NCI-H2029 treated with DMSO at 0.1 percent for 48 hours (cell line): ENCODE data around the gene PCDH15.

Experiments
- DNase-seq: peaks from one replicate; lab custom pipeline; 2025; lab: John Stamatoyannopoulos, UW

Gene PCDH15

DNA sequence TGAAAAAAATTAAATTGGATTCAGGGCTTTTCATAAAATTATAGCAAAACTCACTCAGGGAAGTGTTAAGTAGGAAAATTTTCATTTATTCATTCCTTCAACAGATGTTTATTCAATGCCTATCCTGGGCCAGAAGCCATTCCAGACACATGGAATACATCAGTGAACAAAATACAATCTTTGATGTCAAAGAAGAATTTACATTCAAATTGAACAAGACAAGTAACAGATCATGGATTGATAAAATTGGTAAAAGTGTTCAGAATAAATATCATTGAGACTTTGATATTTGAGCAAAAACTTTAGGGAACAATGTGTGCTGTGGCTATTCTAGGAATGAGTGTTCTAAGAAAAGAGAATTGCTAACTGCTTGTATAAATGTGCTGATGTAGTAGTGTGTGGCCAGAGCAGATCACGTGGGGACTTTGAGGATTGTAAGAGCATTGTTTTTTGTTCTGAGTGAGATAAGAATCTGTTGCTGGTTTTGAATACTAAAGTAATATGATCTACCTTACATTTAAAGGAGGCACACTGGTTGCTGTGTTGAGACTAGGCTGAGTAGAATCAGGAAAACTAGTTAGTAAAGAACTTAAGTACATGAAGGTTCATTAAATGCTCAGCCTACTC is 957.2 kb downstream of the PCDH15 start:
- DNase-seq: no peak

DNA sequence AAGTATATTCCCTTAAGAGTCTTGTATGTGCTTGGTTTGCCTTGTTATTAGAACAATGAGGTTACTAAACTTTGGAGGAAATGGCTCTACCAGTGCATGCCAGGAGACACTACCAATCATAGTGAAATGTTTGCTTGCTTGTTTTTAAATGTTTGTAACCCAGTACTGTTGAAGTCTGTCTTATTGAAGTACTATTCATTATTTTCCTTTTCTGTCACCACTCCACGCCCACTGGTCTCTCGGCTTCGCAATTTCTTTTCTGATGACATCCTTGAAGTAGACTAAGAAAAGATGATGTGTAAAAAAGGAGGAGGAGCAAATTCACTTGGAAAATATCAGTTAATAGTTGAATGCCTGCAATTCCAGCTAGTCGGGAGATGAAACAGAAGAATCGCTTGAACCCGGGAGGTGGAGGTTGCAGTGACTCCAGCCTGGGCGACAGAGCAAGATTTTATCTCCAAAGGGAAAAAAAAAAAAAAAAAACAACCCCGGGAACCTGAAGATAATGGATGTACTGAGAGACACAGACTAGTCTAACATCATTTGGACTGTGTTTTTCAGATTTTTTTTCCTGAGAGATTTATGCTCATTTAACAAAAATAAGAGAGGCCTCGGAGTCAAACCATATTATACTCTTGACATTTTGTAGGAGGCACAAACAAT is 959.4 kb downstream of the PCDH15 start:
- no peak for DNase-seq

DNA sequence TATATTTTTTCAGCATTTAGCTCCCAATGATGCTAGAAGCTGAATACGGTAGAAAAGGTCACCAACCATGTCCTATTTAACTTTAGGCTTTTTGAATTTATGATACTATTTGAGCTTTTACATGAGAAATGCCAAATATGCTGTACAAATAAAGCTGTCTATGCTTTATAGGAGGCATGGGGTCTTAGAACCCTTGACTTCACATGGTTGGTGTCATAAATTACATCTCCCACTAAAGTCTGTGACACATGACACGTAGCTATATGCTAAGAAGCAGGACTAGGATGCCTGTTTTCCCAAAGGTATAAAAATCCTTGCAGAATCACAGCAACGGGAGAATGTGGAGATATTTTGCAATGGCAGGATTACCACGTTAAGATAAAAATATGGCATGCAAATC is 960.4 kb downstream of the PCDH15 start:
- DNase-seq: no peak

DNA sequence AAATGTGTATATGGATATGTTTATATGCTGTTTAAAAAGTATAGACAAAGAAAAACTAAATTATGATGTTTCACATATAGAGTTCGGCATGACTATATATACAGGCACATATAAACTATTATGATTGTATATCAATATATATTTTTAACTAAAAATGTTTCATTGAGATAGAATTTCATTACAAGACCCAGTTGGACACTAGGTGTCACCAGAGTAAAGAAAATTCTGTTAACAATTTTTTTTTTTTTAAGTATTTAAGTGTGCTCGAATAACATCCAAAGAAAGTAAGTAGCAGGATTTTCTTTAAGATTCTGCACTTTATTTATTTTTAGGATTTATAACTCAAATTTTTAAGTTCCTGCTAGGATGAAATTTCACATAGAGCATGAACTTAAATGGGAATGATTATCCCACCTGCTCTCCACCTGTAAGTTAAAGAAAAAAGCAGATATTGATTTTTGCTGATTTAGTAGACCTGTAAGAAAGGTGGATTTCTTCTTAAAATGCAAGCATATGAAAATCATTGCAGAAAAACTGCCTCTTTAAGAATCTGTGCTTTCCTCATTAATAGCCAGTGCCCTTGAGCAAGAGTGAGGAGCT is 961.5 kb downstream of the PCDH15 start:
- DNase-seq: no peak

DNA sequence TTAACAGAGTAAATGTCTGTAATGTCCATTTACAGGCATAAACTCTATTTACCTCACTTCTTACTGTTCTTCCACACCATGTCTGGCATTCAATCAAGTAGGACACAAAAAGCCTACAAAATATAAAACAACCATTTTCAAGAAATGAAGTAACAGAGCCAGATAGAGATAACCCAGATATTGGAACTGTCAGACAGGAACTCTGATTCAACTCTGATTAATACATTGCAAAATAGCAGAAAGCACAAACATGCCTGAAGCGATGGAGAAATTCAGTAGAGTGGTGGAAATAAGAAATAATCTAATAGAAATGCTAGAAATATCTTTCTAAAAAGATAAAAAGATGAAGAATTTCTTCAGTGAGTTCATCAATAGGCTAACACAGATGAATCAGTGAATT is 964.4 kb downstream of the PCDH15 start:
- no peak for DNase-seq

DNA sequence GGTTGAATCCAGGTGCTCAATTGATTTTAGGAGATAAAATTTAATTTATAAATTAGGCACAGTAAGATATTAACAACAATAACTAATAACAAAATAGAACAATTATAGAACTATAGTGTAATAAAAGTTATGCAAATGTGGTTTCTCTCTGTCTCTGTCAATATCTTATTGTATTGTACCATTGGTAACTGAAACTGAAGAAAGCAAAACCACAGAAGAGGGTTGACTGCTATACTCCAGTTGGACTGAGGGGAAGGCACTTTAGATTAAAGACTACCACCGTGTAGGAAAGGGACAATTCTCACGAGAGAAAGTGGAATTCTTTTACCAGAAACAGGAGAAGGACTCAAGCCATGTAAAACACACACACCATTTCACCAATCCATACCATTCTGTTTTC is 967.1 kb downstream of the PCDH15 start:
- no peak for DNase-seq

DNA sequence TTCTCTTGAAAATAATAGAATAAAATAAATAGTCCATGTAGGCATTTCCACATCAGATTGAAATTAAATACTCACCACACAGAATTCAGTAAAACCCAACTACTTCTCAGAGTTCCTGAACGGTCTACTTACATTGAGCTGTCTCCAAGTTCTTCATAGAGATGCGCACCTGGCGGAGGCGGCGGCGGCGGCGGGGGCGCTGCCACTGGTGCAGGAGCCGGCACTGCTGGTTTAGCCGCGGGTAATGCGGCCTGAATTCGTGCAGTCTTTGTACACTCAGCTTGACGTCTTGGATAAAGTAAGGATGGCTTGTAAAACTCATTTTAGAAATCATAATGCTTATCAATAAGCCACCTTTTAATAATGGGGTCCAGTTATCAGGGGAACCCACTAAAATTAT is 973.8 kb downstream of the PCDH15 start:
- DNase-seq: no peak

DNA sequence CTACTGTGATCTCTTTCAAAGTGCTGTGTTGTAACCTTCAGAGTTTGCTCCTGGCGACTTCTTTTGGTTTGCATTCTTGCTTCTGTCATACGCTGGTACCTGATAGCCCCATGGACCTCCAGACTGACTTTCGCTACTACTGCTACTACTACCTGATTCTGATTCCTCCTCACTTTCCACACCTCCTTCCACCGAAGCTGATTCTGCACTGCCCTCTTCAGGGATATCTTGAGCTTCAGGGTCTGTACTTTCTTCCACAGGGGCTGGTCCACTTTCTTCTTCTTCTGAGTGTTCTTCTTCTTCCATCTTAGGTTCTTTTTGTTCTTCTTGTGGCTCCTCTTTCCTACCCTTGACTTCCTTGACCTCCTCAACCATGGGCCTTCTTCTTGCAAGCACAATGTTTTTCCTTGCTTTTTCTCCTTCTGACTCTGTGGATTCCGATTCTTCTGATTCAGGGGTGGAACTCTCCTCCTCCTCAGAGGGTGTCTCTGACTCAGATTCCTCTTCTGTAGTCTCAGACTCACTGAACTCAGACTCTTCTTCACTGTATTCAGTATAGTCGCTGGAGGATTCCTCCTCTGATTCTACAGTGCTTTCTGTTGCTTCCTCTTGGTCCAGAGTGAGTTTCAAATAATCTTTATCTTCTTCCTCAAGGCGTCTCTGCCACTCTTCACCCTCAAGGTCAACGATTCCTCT is 992.2 kb downstream of the PCDH15 start:
- no peak for DNase-seq

DNA sequence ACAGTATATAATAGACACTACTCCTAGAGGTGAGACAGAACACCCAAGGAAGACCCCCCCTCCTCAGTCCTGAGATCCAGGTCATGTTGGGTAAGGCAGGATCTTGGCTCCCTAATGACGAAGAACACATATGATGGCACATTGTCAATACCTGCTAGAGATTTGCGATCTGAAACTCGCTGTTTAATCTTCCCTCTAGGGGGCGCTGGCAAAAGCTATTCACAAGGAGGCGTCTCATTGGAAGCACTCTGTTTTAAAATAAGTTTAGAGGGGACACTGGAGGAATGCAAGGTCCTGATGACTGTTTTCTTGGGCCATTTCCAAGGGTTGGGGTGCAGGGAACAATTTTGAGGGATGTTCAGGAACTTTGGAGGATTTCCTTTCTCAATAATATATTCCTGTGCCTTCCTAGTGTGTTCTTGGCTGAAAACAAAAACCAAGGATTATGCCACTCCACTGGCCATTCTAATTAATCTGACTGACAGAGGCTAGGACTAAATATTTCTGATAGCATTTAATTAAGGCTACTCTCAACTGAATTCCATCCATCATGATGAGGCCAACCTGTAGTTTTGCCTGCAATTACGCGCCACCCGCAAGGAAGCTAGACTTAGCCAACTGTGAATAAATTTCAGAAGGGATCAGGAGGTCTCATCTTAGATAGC is 1014.7 kb downstream of the PCDH15 start:
- no peak for DNase-seq

DNA sequence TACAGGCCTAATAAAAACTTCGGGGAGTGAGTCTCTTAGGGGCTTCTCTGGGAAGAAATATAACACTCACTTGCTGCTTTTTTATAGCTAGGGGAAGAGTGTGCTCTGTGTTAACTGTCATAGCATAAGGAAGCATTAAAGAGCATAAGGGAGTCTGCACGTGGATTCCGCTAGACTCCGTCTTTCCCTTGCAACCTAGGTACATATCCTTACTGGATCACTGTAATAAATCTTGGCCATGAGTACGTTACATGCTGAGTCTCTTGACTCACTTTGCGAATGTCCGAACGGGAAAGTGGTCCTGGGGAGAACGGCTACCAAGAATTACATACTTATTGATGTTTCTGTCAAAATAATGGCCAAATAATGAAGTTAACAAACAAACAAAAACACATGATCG is 1029.3 kb downstream of the PCDH15 start:
- DNase-seq: no peak

DNA sequence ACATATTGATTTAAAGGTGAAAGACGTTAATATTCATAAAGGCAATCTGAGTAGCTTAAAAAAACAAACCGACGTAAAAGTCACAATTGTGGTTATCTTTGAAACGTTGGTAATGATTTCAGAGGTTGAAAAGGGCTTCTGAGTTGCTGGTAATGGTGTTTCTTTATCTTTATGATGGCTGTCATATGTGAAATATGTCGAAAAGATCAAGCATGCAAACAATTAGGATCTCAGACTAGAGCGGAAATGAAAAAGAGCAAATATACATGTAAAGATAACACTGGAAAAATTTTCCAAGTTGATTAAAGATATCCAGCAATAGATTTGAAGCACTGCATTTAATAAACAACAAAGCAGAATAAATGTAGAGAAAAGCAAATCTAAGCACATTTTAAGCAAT is 1030.1 kb downstream of the PCDH15 start:
- no peak for DNase-seq

DNA sequence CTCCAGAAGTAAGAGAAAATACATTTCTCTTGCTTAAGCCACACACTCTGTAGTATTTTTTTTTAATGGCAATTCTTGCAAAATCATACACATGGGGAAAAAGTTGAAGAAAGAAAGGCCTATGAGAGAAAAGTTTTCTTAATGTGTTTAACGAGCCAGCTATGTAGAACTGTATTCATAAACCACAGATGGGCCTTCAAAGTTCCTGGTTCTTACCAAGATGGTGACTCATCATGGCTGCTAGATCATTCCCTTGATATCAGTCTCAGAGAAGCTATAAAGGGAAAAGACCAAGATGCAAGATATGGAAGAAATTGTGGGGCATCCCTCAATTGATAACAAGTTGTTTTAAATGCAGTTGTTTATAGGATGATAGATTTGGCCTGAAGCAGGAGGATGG is 1035.7 kb downstream of the PCDH15 start:
- DNase-seq: no peak

DNA sequence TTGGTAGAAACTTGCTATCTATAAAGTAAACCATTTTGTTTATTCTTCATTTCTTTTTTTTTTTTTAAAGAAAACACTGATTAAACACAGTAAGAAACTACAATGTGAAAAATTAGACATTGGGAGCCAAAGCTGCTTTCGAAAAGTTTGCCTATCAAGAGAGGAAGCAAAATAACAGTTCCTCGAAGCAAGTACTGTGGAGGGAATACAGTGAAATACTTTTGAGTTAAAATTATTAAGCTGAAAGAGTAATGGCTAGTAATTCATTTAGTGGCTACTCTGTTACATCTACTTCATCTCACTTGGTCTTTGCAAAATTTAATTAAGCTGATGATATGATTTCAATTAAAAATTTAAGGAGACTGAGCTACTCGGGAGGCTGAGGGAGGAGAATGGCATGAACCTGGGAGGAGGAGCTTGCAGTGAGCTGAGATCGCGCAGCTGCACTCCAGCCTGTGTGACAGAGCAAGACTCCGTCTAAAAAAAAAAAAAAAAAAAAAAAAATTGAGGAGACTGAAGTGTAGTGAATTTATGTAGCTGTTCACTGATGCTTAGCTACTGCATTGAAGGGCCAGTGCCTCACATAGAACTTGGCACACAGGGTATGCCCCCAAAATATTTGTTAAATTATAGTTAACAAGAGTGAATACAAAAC is 1046.3 kb downstream of the PCDH15 start:
- no peak for DNase-seq
